HEK293 (cell line): ENCODE measurements around the gene AXIN1.

ENCODE experiments used
- CTCF ChIA-PET: fragments of 350-600 bp; formaldehyde crosslinking; extraction: SDS; loops from one replicate; lab custom pipeline; 2021; ENCODE audit warnings: antibody characterized with exemption; lab: Yijun Ruan, JAX
- POLR2A ChIA-PET: fragments of 300-600 bp; formaldehyde crosslinking; extraction: SDS; loops from one replicate; lab custom pipeline; 2020; ENCODE audit warnings: antibody characterized with exemption, inconsistent platforms; lab: Yijun Ruan, JAX
- H3K27ac ChIP-seq: fragments of 200-500 bp; sonication (Bioruptor generic); 2 replicates; pipeline ENCODE4 v1.5.1; 2014; ENCODE audit warnings: low read depth, low read length, control low read depth, inconsistent platforms; ENCODE audit errors: extremely low read depth
- H3K36me3 ChIP-seq, 2 experiments: fragments of 200-500 bp in 1 of 2; sonication (Bioruptor generic) in 1 of 2; 1 replicate in 1 of 2; 2 replicates in 1 of 2; pipeline ENCODE4 v1.5.1; 2014 to 2017; ENCODE audit warnings: inconsistent platforms in 2 of 2, low read length in 2 of 2; ENCODE audit not compliant: control insufficient read depth in 2 of 2, insufficient read depth in 1 of 2
- H3K4me1 ChIP-seq: fragments of 200-500 bp; sonication (Bioruptor generic); 2 replicates; pipeline ENCODE4 v1.5.1; 2014; ENCODE audit warnings: mild to moderate bottlenecking, low read length, inconsistent platforms; ENCODE audit not compliant: control insufficient read depth, insufficient read depth
- H3K4me3 ChIP-seq: 2 replicates; pipeline ENCODE4 v1.5.1; 2011; ENCODE audit warnings: low read depth, mild to moderate bottlenecking, control low read depth, low read length, moderate library complexity
- H3K9me3 ChIP-seq: fragments of 200-500 bp; sonication (Bioruptor generic); 2 replicates; pipeline ENCODE4 v1.5.1; 2014; ENCODE audit warnings: low read depth, low read length, inconsistent platforms; ENCODE audit not compliant: control insufficient read depth, insufficient read depth
- FEZF1 ChIP-seq: fragments of 450-650 bp; formaldehyde crosslinking; IDR thresholded peaks from 2 replicates; pipeline ENCODE4 v1.5.1; 2016; ENCODE audit warnings: missing biosample characterization, missing genetic modification characterization
- KLF10 ChIP-seq: fragments of 450-650 bp; IDR thresholded peaks from 2 replicates; pipeline ENCODE4 v1.5.1; 2018; ENCODE audit warnings: missing biosample characterization, mild to moderate bottlenecking, missing genetic modification characterization
- PRDM1 ChIP-seq: fragments of 450-650 bp; formaldehyde crosslinking; IDR thresholded peaks from 2 replicates; pipeline ENCODE4; 2016; ENCODE audit warnings: missing biosample characterization, missing genetic modification characterization
- REPIN1 ChIP-seq: fragments of 450-650 bp; formaldehyde crosslinking; IDR thresholded peaks from 2 replicates; pipeline ENCODE4 v1.5.1; 2017; ENCODE audit warnings: missing biosample characterization, missing genetic modification characterization, low read depth
- ZBTB8A ChIP-seq: fragments of 450-650 bp; formaldehyde crosslinking; IDR thresholded peaks from 2 replicates; pipeline ENCODE4 v1.5.1; 2016; ENCODE audit warnings: missing biosample characterization, missing genetic modification characterization
- ZNF223 ChIP-seq: fragments of 450-650 bp; formaldehyde crosslinking; IDR thresholded peaks from 2 replicates; pipeline ENCODE4 v1.5.1; 2016; ENCODE audit warnings: missing biosample characterization, missing genetic modification characterization
- ZNF24 ChIP-seq: fragments of 450-650 bp; formaldehyde crosslinking; IDR thresholded peaks from 2 replicates; pipeline ENCODE4 v1.5.1; 2016; ENCODE audit warnings: missing biosample characterization, missing genetic modification characterization
- ZNF311 ChIP-seq: fragments of 450-650 bp; formaldehyde crosslinking; IDR thresholded peaks from 2 replicates; pipeline ENCODE4 v1.5.1; 2017; ENCODE audit warnings: missing biosample characterization, missing genetic modification characterization, borderline replicate concordance
- ZNF48 ChIP-seq: fragments of 450-650 bp; formaldehyde crosslinking; IDR thresholded peaks from 2 replicates; pipeline ENCODE4 v1.5.1; 2016; ENCODE audit warnings: missing biosample characterization, missing genetic modification characterization
- ZNF521 ChIP-seq: fragments of 450-650 bp; formaldehyde crosslinking; IDR thresholded peaks from 2 replicates; pipeline ENCODE4 v1.5.1; 2017; ENCODE audit warnings: missing biosample characterization, mild to moderate bottlenecking, missing genetic modification characterization
- ZNF660 ChIP-seq: fragments of 450-650 bp; IDR thresholded peaks from 2 replicates; pipeline ENCODE4 v1.5.1; 2018; ENCODE audit warnings: missing biosample characterization, mild to moderate bottlenecking, missing genetic modification characterization
- ZNF768 ChIP-seq: fragments of 450-650 bp; formaldehyde crosslinking; IDR thresholded peaks from 2 replicates; pipeline ENCODE4 v1.5.1; 2018; ENCODE audit warnings: missing biosample characterization, mild to moderate bottlenecking, missing genetic modification characterization
- TF ChIP-seq, protein P1 (sequence below): fragments of 450-650 bp; formaldehyde crosslinking; conservative IDR thresholded peaks from 2 replicates; pipeline ENCODE4 v1.5.1; 2016; ENCODE audit warnings: low read depth, missing biosample characterization, missing genetic modification characterization
- TF ChIP-seq, protein P2 (sequence below): fragments of 450-650 bp; formaldehyde crosslinking; optimal IDR thresholded peaks from 2 replicates; pipeline ENCODE3; 2016; ENCODE audit warnings: missing biosample characterization, mild to moderate bottlenecking, missing genetic modification characterization
- TF ChIP-seq, protein P3 (sequence below): fragments of 450-650 bp; IDR thresholded peaks from 2 replicates; pipeline ENCODE4 v1.5.1; 2018; ENCODE audit warnings: missing biosample characterization, mild to moderate bottlenecking, missing genetic modification characterization
- TF ChIP-seq, protein P4 (sequence below): fragments of 450-650 bp; formaldehyde crosslinking; IDR thresholded peaks from 2 replicates; pipeline ENCODE4 v1.5.1; 2016; ENCODE audit warnings: missing biosample characterization, missing genetic modification characterization
- TF ChIP-seq, protein P5 (sequence below): fragments of 450-650 bp; formaldehyde crosslinking; IDR thresholded peaks from 2 replicates; pipeline ENCODE4 v1.5.1; 2016; ENCODE audit warnings: missing biosample characterization, missing genetic modification characterization
- TF ChIP-seq, protein P6 (sequence below): fragments of 450-650 bp; formaldehyde crosslinking; IDR thresholded peaks from 2 replicates; pipeline ENCODE4 v1.5.1; 2016; ENCODE audit warnings: missing biosample characterization, missing genetic modification characterization
- TF ChIP-seq, protein P7 (sequence below): fragments of 450-650 bp; formaldehyde crosslinking; IDR thresholded peaks from 2 replicates; pipeline ENCODE4; 2016; ENCODE audit warnings: missing biosample characterization, missing genetic modification characterization

Gene AXIN1

DNA sequence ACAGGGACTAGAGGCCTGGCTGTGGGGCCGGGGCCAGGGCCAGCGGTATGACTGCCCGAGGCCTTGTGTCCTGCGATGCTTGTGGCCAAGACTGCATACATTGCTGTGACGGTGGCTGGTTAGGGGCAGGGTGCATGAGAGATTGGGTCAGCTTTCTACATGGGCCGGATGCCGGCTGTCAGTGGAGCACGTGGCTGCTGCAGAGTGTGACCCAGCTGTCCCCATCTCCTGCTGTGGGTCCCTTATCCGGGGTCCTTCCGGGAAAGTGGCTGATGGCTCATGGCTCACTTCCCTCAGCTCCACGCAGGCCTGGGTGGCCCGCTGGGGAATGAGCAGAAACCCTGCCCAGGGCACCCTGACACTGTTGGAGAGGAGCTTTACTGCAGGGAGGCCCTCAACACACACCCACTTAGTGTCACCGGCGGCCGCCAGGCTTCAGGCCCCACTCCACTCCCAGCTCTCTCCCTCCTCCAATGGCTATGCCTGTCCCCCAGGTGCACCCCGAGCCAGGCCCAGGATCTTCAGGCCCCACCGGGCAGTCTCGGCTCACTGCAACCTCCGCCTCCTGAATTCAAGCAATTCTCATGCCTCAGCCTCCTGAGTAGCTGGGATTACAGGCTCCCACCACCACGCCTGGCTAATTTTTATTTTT, 76.0 kb downstream of the AXIN1 start (continued):
- TF ChIP-seq, protein P1, sequence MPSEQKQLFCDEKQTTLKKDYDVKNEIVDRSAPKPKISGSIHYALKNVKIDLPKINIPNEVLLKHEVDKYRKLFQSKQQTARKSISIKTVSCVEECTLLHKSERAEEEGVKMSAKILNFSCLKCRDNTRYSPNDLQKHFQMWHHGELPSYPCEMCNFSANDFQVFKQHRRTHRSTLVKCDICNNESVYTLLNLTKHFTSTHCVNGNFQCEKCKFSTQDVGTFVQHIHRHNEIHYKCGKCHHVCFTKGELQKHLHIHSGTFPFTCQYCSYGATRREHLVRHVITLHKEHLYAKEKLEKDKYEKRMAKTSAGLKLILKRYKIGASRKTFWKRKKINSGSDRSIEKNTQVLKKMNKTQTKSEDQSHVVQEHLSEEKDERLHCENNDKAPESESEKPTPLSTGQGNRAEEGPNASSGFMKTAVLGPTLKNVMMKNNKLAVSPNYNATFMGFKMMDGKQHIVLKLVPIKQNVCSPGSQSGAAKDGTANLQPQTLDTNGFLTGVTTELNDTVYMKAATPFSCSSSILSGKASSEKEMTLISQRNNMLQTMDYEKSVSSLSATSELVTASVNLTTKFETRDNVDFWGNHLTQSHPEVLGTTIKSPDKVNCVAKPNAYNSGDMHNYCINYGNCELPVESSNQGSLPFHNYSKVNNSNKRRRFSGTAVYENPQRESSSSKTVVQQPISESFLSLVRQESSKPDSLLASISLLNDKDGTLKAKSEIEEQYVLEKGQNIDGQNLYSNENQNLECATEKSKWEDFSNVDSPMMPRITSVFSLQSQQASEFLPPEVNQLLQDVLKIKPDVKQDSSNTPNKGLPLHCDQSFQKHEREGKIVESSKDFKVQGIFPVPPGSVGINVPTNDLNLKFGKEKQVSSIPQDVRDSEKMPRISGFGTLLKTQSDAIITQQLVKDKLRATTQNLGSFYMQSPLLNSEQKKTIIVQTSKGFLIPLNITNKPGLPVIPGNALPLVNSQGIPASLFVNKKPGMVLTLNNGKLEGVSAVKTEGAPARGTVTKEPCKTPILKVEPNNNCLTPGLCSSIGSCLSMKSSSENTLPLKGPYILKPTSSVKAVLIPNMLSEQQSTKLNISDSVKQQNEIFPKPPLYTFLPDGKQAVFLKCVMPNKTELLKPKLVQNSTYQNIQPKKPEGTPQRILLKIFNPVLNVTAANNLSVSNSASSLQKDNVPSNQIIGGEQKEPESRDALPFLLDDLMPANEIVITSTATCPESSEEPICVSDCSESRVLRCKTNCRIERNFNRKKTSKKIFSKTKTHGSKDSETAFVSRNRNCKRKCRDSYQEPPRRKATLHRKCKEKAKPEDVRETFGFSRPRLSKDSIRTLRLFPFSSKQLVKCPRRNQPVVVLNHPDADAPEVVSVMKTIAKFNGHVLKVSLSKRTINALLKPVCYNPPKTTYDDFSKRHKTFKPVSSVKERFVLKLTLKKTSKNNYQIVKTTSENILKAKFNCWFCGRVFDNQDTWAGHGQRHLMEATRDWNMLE (tag by site-specific recombination): no peak

DNA sequence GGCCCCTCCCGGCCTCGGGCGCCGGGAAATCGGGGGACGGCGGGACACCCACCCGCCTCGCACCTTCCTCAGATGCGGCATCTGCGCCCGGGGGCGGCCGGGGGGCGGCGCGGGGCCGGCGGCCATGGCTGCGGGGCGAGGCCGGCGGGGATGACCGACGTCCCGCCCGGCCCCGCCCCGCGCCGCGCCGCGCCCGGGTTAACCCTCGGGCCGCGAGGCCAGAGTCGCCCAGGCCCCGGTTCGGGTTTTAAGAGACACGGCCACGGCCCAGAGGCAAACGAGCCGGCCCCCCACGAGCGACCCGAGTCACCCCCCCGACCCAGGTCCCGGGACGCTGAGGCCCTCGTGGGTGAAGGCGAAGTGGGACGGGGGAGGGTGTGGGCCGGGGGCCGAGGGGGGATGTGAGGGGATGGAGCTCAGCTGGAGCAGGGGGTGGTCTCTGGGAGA, 76.7 kb downstream of the AXIN1 start, which contains the start of gene RGS11:
Gene RGS11 (minus strand): TSS at position 159 of the 447 bp plus-strand sequence. CDS start 33 bp downstream, at position 126.
- H3K4me3 ChIP-seq: no peak within 1 kb of the TSS
- H3K27ac ChIP-seq: no peak within 1 kb of the TSS
- ChIA-PET CTCF (no interaction called here), POLR2A (no interaction called here)
- no peaks in the 10 kb centered on the region for H3K4me1 ChIP-seq
- no peaks in the 10 kb centered on the region for H3K9me3 ChIP-seq
- H3K36me3 ChIP-seq: no peaks in the 10 kb centered on the region
- TF ChIP-seq ZNF521 (tag by site-specific recombination) (no peak), ZNF311 (tag by site-specific recombination) (no peak), ZNF660 (no peak), ZBTB8A (tag by site-specific recombination) (no peak), ZNF48 (tag by site-specific recombination) (no peak), REPIN1 (tag by site-specific recombination) (no peak)
- TF ChIP-seq, protein P2, sequence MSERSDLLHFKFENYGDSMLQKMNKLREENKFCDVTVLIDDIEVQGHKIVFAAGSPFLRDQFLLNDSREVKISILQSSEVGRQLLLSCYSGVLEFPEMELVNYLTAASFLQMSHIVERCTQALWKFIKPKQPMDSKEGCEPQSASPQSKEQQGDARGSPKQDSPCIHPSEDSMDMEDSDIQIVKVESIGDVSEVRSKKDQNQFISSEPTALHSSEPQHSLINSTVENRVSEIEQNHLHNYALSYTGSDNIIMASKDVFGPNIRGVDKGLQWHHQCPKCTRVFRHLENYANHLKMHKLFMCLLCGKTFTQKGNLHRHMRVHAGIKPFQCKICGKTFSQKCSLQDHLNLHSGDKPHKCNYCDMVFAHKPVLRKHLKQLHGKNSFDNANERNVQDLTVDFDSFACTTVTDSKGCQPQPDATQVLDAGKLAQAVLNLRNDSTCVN (tag by site-specific recombination): no peak
- TF ChIP-seq, protein P3, sequence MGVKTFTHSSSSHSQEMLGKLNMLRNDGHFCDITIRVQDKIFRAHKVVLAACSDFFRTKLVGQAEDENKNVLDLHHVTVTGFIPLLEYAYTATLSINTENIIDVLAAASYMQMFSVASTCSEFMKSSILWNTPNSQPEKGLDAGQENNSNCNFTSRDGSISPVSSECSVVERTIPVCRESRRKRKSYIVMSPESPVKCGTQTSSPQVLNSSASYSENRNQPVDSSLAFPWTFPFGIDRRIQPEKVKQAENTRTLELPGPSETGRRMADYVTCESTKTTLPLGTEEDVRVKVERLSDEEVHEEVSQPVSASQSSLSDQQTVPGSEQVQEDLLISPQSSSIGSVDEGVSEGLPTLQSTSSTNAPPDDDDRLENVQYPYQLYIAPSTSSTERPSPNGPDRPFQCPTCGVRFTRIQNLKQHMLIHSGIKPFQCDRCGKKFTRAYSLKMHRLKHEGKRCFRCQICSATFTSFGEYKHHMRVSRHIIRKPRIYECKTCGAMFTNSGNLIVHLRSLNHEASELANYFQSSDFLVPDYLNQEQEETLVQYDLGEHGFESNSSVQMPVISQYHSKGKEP (tag by site-specific recombination): no peak
- TF ChIP-seq, protein P4, sequence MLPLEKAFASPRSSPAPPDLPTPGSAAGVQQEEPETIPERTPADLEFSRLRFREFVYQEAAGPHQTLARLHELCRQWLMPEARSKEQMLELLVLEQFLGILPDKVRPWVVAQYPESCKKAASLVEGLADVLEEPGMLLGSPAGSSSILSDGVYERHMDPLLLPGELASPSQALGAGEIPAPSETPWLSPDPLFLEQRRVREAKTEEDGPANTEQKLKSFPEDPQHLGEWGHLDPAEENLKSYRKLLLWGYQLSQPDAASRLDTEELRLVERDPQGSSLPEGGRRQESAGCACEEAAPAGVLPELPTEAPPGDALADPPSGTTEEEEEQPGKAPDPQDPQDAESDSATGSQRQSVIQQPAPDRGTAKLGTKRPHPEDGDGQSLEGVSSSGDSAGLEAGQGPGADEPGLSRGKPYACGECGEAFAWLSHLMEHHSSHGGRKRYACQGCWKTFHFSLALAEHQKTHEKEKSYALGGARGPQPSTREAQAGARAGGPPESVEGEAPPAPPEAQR (tag by site-specific recombination): no peak

DNA sequence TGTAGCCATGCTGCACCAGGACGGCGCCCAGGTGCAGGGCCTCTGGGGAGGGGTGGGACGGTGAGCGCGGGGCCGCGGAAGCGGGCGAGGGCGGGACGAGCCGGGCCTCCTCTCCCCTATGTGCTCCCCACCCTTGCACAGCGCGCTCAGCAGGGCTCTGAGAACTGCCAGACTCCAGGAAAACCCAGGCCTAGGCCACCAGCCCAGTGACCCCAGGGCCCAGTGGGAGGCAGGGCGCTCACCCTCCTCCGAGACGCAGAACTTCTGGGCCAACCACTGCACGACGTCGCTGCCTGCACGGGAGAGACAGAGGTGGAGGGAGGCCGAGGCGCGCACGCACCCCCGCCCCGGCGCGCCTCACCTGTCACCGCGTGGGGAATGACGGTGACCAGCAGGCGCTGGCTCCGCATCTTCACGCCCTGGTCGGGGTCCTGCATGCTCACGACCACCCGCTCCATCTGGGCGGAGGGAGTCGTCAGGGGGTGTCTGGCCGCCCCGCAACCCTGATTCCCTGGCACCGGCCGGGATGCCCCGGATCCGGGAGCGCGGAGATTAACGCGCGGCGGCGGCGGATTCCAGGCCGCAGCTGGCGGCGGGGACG, 77.4 kb downstream of the AXIN1 start:
- no peak overlapping the region for H3K4me3 ChIP-seq
- no peaks in the 10 kb centered on the region for H3K9me3 ChIP-seq
- ChIA-PET POLR2A (no interaction called here), CTCF (no interaction called here)
- H3K4me1 ChIP-seq: no peaks in the 10 kb centered on the region
- H3K36me3 ChIP-seq: no peaks in the 10 kb centered on the region
- H3K27ac ChIP-seq: no peak overlapping the region
- TF ChIP-seq ZNF768 (tag by site-specific recombination): no peak
- no peak for TF ChIP-seq PRDM1 (tag by site-specific recombination)
- TF ChIP-seq ZNF24 (tag by site-specific recombination): no peak
- TF ChIP-seq, protein P5, sequence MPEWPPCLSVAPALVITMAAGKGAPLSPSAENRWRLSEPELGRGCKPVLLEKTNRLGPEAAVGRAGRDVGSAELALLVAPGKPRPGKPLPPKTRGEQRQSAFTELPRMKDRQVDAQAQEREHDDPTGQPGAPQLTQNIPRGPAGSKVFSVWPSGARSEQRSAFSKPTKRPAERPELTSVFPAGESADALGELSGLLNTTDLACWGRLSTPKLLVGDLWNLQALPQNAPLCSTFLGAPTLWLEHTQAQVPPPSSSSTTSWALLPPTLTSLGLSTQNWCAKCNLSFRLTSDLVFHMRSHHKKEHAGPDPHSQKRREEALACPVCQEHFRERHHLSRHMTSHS (tag by site-specific recombination): no peak
- TF ChIP-seq, protein P6, sequence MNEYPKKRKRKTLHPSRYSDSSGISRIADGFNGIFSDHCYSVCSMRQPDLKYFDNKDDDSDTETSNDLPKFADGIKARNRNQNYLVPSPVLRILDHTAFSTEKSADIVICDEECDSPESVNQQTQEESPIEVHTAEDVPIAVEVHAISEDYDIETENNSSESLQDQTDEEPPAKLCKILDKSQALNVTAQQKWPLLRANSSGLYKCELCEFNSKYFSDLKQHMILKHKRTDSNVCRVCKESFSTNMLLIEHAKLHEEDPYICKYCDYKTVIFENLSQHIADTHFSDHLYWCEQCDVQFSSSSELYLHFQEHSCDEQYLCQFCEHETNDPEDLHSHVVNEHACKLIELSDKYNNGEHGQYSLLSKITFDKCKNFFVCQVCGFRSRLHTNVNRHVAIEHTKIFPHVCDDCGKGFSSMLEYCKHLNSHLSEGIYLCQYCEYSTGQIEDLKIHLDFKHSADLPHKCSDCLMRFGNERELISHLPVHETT (tag by site-specific recombination): no peak
- TF ChIP-seq KLF10: no peak
- TF ChIP-seq, protein P7, sequence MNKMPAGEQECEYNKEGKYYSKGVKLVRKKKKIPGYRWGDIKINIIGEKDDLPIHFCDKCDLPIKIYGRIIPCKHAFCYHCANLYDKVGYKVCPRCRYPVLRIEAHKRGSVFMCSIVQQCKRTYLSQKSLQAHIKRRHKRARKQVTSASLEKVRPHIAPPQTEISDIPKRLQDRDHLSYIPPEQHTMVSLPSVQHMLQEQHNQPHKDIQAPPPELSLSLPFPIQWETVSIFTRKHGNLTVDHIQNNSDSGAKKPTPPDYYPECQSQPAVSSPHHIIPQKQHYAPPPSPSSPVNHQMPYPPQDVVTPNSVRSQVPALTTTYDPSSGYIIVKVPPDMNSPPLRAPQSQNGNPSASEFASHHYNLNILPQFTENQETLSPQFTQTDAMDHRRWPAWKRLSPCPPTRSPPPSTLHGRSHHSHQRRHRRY (tag by site-specific recombination): no peak
- TF ChIP-seq FEZF1 (tag by site-specific recombination): no peak
- TF ChIP-seq ZNF223 (tag by site-specific recombination): no peak
